NOMO-1 treated with dmso at 0.1 percent for 144 hours (cell line): Measurements from ENCODE around the gene GPSM1.
"Not testable (repeated sequence)": the region's sequence is repeated elsewhere in the genome, so short reads cannot be mapped to it uniquely, and the experiment has no call there.

Experiments used
- DNase-seq: peaks from one replicate; lab custom pipeline; 2025; ENCODE audit not compliant: unreplicated experiment; lab: John Stamatoyannopoulos, UW

The GPSM1 gene

GRCh38 chr9:136393531-136393930, 66.2 kb downstream of the GPSM1 start:
- DNase-seq = no peak

GRCh38 chr9:136394312-136395019, 67.1 kb downstream of the GPSM1 start:
- no peak for DNase-seq

DNA sequence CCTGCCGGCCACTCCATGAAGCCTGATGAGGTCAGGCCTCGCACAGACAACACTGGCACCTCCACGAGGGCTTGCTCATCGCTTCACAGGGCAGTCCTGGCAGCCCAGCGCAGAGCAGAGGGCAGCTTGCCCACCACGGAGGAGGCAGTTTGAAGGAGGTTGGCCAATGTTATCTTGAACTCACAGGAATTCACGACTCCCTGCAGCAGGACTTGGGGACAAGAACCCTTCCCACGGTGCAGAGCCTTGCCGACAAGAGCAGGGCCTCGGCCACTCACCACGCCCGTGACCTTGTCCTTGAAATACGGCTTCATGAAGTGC, 67.6 kb downstream of the GPSM1 start:
- DNase-seq = no peak

DNA sequence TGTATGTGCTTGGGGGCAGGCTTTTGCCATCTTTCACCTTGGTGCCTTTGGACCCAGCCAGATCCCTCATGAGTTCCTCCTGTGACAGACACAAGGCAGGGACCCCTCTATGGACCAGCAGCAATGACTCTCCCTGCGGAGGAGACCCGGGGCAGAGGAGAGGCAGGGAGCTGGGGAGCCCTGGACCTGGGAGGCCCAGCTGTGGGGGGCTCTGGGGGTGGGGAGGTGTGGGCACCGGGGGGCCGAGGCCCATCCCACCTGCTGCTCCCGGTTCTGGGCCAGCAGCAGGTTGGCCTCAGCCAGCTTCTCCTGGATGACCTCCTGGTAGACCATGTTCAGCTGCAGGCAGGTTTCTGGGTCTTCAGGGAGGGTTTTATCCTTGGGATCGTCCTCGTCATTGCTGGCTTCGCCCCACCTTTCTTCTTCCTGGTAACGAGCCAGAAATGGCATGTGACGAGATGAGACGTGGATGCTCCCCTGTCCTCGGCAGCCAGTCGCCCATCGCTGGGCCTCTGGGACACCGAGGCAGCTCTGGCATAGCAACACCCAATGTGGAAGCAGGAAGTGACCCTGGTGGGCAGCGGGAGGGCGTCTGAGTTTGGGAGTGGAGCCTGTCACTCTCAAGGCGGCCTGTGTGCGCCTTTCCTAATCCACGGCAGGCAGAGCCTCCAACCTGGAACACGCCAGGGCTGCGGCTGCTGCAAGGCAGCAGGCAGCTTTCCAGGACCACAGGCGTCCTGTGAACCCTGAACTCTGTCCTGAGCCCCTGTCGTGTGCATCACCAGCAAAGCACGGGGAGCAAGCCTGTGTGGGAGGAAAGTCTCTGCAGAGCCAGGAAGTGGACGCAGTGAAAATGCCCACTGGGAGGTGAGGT, 68.2 kb downstream of the GPSM1 start:
- DNase-seq = no peak

DNA sequence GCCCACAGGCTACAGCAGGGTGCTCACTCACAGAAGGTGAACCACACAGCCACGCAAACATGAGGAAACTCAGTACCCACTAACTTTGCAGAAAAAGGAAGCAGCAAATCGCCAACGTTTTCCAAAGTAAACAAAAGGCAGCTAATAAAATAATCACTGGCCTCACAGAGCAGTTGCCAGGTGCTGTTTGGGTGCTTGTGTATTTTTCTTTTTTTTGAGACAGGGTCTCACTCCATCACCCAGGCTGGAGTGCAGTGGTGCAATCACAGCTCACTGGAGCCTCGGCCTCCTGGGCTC, 68.8 kb downstream of the GPSM1 start:
- no peak for DNase-seq

- no peak for DNase-seq
Measured at GRCh38 chr9:136397643-136398042, 70.3 kb downstream of the GPSM1 start.

DNA sequence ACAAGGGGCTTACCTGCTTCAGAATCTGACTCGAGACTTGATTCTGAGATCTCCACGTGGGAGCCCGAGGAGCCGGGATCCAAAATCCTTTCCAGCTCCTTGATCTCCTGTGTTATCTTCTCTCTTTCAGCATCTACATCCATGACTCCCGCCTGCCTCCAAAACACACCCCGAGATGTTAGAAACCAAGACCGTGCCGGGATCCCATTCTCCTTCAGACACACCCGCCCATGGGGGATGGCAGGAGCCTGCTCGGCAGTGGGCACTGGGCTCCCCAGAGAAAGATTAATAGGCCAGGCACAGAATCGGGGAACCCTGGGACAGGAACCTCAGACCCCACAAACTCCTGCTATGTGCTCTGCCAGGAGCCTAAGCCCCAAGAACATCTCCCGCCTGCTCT, 70.9 kb downstream of the GPSM1 start:
- DNase-seq = no peak

DNA sequence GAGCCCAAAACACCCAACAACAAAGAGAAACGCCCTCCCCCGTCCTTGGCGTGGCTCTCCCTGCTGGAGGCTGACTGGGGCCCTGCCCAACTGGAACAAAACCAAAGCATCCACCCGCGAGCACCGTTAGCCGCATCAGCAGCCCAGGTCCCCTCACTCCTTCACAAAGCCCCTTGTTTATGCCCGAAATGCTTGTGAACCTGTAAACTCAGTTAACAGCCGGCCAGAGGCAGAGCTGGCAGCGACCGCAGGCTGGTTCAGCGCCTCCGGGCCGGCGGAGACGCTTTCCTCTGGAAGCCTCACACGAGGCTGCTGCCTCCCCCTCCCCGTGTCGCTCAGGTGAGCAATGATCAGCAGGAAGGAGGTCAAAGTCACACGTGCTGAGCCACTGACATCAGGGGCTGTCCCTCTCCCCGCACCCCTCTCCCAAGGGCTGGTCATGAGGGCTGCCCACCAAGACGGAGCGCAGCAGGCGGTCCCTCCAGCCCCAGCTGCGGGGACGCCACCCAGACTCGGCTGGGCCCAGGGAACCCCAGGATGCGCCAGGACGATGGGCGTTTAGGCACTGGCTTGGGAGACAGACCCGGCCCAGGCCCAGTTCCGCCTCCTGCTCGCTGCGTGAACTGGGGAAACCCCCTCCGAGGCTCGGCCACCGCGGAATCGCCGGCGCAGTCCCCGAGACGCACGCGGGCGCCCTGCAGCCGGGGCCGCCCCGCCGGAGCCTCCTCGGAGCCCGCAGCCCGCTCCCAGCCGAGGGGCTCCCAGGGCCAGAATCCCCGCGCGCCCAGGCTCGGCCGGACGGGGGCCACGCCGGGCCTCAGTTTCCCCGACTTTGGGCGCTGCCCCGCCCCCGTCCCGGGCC, 72.1 kb downstream of the GPSM1 start:
- DNase-seq = no peak

- peak; percentile 89 for DNase-seq
Measured at GRCh38 chr9:136400038-136400834, 72.9 kb downstream of the GPSM1 start, which contains the start of gene SNAPC4. TSS of gene SNAPC4 (minus strand) at chr9:136400170. CDS start at chr9:136398428, 1,742 bp downstream.

GRCh38 chr9:136401173-136401922, 74.0 kb downstream of the GPSM1 start:
- DNase-seq = no peak

GRCh38 chr9:136402067-136402466, 74.7 kb downstream of the GPSM1 start:
- no peak for DNase-seq

- no peak for DNase-seq
Measured at GRCh38 chr9:136403538-136403914, 76.2 kb downstream of the GPSM1 start.

GRCh38 chr9:136403915-136404800, 76.8 kb downstream of the GPSM1 start:
- DNase-seq = peak; percentile 19

- no peak for DNase-seq
Measured at GRCh38 chr9:136404801-136405136, 77.4 kb downstream of the GPSM1 start.

GRCh38 chr9:136405481-136405880, 78.1 kb downstream of the GPSM1 start:
- no peak for DNase-seq

DNA sequence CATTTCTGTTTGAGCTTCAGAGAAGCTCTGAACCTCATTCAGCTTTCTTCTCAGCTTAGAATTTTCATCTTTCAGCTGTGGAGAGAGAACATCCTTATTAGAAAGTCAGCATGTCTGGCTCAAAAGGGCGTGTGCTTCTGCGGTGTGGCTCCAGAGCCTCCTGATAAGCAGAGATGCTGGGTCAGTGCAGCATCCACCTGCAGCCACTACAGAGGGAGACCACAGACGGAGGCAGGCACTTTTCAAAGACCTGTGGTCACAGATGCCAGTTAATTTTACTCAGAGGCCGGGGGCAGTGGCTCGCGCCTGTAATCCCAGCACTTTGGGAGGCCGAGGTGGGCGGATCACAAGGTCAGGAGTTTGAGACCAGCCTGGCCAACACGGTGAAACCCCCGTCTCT, 78.6 kb downstream of the GPSM1 start:
- not testable (repeated sequence) for DNase-seq

DNA sequence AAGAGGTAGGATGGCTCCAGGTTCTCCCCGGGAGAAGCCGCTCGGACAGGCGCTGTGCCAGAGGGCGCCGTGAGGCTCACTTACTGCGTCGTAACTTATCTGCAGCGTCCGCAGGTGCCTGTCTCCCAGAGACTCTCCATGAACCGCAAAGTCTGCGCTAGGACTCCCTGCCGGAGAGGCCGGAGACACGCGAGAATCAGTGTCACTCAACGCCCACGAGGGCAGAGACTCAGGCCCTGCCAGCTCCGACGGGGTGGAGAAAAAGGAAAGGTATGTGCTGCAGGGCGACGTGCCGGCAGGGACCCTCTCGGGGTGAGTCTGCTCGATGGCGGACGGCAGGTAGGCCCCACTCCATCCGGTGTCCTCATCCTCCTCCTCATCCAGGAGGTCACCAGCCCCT, 79.7 kb downstream of the GPSM1 start:
- DNase-seq = not testable (repeated sequence)

DNA sequence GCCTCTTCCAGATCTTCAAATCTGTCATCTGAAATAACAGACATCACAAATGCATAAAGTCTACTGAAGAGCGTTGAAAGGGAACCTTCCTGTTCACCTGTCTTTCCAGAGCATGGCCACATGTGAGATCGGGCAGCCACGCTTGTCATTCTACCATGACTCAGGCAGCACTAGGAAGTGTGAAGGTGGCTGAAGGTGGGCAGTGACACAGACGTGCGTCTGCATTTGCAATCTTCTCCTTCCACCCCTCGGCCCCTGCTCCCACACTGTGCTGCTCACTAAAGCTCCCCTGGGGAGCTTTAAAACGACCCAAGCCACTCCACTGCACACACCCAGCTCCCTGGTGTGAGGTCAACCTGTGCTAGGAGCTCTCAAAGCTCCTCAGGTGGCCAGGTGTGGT, 80.6 kb downstream of the GPSM1 start:
- DNase-seq = no peak
